Nephron progenitor cell (in vitro differentiated cells): ENCODE results near the gene PDZD2.
"Not testable (repeated sequence)": the region's sequence is repeated elsewhere in the genome, so short reads cannot be mapped to it uniquely, and the experiment has no call there.

ENCODE experiments used
- DNase-seq: peaks from one replicate; pipeline ENCODE4 v3.0.0; 2021
- H3K27ac Mint-ChIP-seq: 2 replicates; pipeline ENCODE4 v1.8.0; 2021; ENCODE audit warnings: mild to moderate bottlenecking, moderate library complexity, mixed read lengths
- H3K27me3 Mint-ChIP-seq: 2 replicates; pipeline ENCODE4 v1.8.0; 2021; ENCODE audit warnings: mild to moderate bottlenecking, low read depth, mixed read lengths; ENCODE audit not compliant: poor library complexity
- H3K36me3 Mint-ChIP-seq: 2 replicates; pipeline ENCODE4 v1.8.0; 2021; ENCODE audit warnings: low read depth, mixed read lengths
- H3K4me1 Mint-ChIP-seq: 2 replicates; pipeline ENCODE4 v1.8.0; 2021; ENCODE audit warnings: mixed read lengths
- H3K4me3 Mint-ChIP-seq: 2 replicates; pipeline ENCODE4 v1.8.0; 2021; ENCODE audit warnings: mild to moderate bottlenecking, moderate library complexity, mixed read lengths
- H3K9me3 Mint-ChIP-seq: 2 replicates; pipeline ENCODE4 v1.8.0; 2021; ENCODE audit warnings: mild to moderate bottlenecking, moderate library complexity, mixed read lengths
- TF ChIP-seq, protein P1 (sequence below): fragments of 200-600 bp; sonication (generic); IDR thresholded peaks from 2 replicates; pipeline ENCODE4 v1.5.0; 2021; ENCODE audit warnings: antibody characterized with exemption

PDZD2 gene

DNA sequence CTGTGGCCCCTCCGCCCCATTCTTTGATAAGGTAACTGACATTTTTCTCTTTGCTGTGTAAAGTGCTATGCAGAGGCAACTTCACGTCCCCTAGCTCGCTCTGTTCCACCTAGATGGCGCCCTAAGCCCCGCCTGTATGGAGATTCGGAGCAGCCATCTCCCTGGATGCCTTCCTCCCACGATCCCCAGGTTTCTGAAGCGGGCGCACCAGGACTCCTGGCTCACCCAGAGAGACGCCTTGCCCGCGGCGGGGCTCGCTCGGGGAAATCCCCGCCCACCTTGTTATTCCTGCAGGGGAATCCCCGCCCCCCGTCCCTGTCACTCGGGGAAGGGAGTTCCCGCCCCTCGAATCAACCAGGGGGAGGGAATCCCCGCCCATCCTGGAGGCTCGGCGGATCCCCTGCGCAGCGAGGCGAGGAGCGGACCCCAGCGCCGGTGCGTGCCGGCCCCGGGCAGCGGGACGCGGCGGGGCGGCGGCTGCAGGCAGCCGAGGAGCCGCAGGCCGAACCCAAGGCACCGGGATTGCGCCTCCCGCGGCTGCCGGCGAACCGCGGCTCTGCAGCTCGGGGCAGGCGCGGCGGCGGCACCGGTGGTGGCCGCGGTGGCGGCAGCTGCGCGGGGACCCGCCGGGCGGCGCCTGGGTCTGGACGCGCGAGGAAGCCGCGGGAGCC, at the start of gene PDZD2:
Gene PDZD2, plus strand, starts transcription at position 384 of the 671 bp plus-strand sequence.
- Mint-ChIP-seq H3K27me3 (peaks cover 31% of the 10 kb centered on the region), H3K9me3 (no peaks in the 10 kb centered on the region), H3K36me3 (no peaks in the 10 kb centered on the region), H3K27ac (peak within 1 kb of the TSS; percentile 81), H3K4me1 (peaks cover 39% of the 10 kb centered on the region), H3K4me3 (peak within 1 kb of the TSS; percentile 88)
- peak; percentile 96 for DNase-seq
- TF ChIP-seq, protein P1, sequence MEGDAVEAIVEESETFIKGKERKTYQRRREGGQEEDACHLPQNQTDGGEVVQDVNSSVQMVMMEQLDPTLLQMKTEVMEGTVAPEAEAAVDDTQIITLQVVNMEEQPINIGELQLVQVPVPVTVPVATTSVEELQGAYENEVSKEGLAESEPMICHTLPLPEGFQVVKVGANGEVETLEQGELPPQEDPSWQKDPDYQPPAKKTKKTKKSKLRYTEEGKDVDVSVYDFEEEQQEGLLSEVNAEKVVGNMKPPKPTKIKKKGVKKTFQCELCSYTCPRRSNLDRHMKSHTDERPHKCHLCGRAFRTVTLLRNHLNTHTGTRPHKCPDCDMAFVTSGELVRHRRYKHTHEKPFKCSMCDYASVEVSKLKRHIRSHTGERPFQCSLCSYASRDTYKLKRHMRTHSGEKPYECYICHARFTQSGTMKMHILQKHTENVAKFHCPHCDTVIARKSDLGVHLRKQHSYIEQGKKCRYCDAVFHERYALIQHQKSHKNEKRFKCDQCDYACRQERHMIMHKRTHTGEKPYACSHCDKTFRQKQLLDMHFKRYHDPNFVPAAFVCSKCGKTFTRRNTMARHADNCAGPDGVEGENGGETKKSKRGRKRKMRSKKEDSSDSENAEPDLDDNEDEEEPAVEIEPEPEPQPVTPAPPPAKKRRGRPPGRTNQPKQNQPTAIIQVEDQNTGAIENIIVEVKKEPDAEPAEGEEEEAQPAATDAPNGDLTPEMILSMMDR: no peak

DNA sequence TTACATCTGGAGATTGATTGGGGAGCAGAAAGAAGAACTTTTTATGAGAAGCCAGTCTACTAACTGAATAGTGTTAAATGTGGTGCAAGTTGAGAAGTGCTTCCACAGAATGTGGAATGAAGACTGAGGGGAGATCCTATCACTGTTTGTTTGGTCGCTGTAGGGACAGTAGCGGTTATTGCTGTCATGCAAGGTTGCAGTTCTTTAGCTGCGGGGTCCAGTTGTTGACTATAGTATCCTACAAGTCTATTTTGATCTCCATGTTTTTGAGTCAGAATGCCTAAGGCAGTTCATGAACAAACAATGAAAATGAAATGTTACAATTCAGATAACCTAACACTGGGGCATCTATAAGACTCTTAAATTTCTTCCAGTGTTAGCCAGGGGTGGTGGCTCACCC, 45.3 kb upstream of the PDZD2 start:
- TF ChIP-seq, protein P1: no peak
- H3K9me3 Mint-ChIP-seq: peaks cover 4% of the 10 kb centered on the region
- H3K27ac Mint-ChIP-seq: no peak overlapping the region
- no peaks in the 10 kb centered on the region for H3K4me1 Mint-ChIP-seq
- no peak for DNase-seq
- H3K4me3 Mint-ChIP-seq: no peak overlapping the region
- peaks cover 29% of the 10 kb centered on the region for H3K27me3 Mint-ChIP-seq
- no peaks in the 10 kb centered on the region for H3K36me3 Mint-ChIP-seq

DNA sequence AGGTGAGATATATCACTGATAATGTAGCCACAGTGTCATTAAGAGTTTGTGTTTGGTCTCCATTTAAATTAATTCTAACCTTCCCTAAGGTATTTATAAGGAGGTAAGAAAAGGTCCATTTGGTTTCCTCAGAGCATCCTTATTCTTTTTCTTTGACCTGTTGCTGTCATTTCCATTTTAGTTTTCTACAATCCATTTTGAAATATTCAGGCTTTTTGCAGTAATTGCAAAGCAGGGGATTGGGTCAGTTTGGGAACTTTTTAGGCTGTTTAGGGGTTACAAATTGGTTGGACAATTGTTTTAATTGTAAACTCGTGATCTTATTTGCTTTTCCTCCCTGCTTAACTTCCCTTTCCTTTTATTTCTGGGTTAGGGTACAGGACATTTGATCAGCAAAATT, 42.6 kb upstream of the PDZD2 start:
- TF ChIP-seq, protein P1: no peak
- Mint-ChIP-seq H3K4me3 (no peak overlapping the region), H3K27me3 (peaks cover 29% of the 10 kb centered on the region), H3K4me1 (no peaks in the 10 kb centered on the region), H3K9me3 (no peaks in the 10 kb centered on the region), H3K36me3 (no peaks in the 10 kb centered on the region), H3K27ac (no peak overlapping the region)
- DNase-seq: no peak

DNA sequence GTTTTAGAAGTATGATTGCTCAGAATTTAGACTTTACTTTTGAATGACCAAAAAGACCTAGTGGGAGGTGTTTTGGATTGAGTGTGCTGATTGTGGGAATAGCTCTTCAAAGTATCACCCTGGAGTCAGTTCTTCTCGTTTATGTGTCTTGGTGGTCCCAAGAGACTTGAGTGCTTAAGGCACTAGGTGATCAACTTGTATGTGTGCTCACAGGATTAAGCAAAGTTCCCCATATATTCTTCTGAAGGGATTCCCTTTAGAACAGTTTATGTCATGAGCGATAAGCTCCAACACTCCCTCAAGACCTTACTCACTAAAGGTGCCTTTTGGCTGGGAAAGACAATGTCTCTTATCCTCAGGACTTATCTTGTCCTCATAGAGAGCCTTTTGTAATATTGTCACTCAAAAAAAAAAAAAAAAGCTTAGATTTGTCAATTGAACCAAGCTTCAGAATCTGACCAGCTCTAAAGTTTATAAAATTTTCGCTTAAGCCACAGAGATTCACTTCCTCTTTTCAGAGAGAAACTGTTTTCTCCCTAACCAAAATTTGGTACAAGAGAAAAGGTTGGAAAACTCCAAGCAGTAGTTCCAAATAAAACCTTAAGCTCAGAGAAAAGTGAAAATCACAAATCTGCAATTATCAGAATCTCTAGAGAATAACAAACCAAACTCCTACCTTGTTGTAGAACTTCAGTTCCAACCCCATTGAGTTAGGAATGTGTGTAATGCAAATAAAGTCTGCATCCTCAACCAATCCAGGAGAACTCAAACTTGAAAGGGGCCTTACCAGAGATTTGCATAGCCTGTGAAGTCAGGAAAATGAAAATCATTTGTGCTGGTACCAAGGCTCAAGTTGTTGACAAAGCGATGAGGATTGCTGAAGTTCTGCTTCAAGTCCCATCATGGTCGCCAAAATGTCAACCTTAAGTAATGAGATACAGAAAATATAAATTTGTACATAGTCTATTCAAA, 40.0 kb upstream of the PDZD2 start:
- TF ChIP-seq, protein P1: no peak
- peaks cover 24% of the 10 kb centered on the region for H3K27me3 Mint-ChIP-seq

DNA sequence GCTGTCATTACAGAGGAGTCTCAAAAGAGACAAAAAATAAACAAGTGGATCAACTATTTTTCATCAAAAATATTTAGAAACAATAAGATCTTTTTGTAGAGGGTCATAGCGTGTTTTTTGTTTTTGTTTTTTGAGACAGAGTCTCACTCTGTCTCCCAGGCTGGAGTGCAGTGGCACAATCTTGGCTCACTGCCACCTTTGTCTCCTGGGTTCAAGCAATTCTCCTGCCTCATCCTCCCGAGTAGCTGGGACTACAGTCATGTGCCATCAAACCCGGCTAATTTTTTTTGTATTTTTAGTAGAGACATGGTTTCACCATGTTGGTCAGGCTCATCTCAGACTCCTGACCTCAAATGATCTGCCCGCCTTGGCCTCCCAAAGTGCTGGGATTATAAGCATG, 36.6 kb upstream of the PDZD2 start:
- H3K9me3 Mint-ChIP-seq, H3K27ac Mint-ChIP-seq, H3K4me1 Mint-ChIP-seq, H3K36me3 Mint-ChIP-seq, DNase-seq, H3K4me3 Mint-ChIP-seq: not testable (repeated sequence)
- peaks cover 12% of the 10 kb centered on the region for H3K27me3 Mint-ChIP-seq

More for the DNA sequence above, 40.0 kb upstream of the PDZD2 start:
- H3K27ac Mint-ChIP-seq: no peak overlapping the region
- H3K4me1 Mint-ChIP-seq: no peaks in the 10 kb centered on the region
- no peaks in the 10 kb centered on the region for H3K9me3 Mint-ChIP-seq
- no peaks in the 10 kb centered on the region for H3K36me3 Mint-ChIP-seq
- no peak overlapping the region for H3K4me3 Mint-ChIP-seq
- DNase-seq: no peak

DNA sequence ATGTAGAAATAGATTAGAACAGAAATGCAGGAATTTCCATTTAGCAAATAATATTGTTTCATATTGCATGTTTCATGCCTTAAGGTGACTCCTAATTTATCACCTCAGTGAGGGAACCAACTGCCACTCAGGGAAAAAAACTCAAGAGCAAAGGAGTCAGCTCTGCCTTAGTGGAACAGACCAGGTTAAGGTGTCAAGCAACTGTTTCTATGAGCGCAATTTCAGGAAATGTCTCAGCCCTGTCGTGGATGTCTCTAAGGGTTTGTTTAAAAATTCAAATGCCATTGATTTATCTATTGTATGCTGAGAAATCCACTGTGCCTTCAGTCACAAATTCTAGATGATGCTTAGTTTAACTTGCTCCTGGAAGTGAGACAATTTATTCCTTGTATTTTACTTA, 34.7 kb upstream of the PDZD2 start:
- Mint-ChIP-seq H3K27ac (no peak overlapping the region), H3K27me3 (peaks cover 4% of the 10 kb centered on the region), H3K4me1 (no peaks in the 10 kb centered on the region), H3K36me3 (no peaks in the 10 kb centered on the region), H3K4me3 (no peak overlapping the region), H3K9me3 (no peaks in the 10 kb centered on the region)
- TF ChIP-seq, protein P1: no peak
- no peak for DNase-seq
